Muscle layer of duodenum (tissue), 2 donors: ENCODE data around the gene WDR7.

ENCODE experiments used
- H3K27ac ChIP-seq: one replicate; pipeline ENCODE4 v1.7.0; 2013; ENCODE audit warnings: mild to moderate bottlenecking, low read length
- H3K27me3 ChIP-seq: one replicate; pipeline ENCODE4 v1.7.0; 2013; ENCODE audit warnings: low read depth, mild to moderate bottlenecking, control low read depth, low read length
- H3K36me3 ChIP-seq, 2 donors: one replicate each; pipeline ENCODE4 v1.7.0; 2013; ENCODE audit warnings: low read length in 2 of 2, control low read depth in 1 of 2, mild to moderate bottlenecking in 1 of 2; ENCODE audit not compliant: insufficient read depth in 2 of 2, control insufficient read depth in 1 of 2
- H3K4me1 ChIP-seq, 2 donors: one replicate each; pipeline ENCODE4 v1.7.0; 2013; ENCODE audit warnings: low read length in 2 of 2, mild to moderate bottlenecking in 2 of 2, control low read depth in 1 of 2, moderate library complexity in 1 of 2; ENCODE audit not compliant: insufficient read depth in 2 of 2, control insufficient read depth in 1 of 2
- H3K4me3 ChIP-seq, 2 donors: one replicate each; pipeline ENCODE4 v1.7.0; 2013; ENCODE audit warnings: low read length in 2 of 2, low read depth in 1 of 2, mild to moderate bottlenecking in 1 of 2
- H3K9me3 ChIP-seq, 2 donors: one replicate each; pipeline ENCODE4 v1.7.0; 2013; ENCODE audit warnings: low read length in 2 of 2, control low read depth in 1 of 2, mild to moderate bottlenecking in 1 of 2; ENCODE audit not compliant: control insufficient read depth in 1 of 2
- donor health status: healthy.

Gene WDR7

DNA sequence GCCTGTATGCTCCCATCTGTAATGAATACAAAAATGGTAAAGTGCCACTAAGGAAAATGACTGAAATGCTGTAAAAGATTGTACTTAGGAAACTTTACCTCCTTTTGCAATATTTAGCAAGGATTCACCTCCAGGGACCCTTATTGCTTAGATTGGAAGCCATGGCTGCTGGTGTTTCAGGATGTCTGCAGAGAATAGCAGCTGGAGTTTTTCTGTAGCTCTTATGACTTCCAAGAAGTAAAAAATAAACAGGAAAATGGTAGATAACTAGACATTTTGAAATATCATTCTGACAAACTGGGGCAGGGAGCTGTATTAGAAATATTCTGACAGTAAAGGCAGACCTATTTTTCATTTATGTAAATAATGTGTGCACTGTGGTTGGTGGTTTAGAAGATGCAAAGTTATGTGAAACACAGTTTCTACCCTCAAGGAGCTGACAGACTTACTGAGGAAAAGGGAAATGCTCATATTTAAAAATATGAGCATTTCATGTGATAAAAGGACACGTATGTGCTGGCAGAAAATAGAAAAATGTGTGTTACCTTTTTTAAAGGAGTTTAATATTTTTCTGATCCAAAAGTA lies 270.8 kb downstream of the WDR7 start:
- Histone ChIP-seq H3K4me1 (no peaks in the 10 kb centered on the region), H3K27ac (no peak overlapping the region), H3K27me3 (no peaks in the 10 kb centered on the region), H3K4me3 (no peak overlapping the region), H3K9me3 (no peaks in the 10 kb centered on the region), H3K36me3 (no peaks in the 10 kb centered on the region)

DNA sequence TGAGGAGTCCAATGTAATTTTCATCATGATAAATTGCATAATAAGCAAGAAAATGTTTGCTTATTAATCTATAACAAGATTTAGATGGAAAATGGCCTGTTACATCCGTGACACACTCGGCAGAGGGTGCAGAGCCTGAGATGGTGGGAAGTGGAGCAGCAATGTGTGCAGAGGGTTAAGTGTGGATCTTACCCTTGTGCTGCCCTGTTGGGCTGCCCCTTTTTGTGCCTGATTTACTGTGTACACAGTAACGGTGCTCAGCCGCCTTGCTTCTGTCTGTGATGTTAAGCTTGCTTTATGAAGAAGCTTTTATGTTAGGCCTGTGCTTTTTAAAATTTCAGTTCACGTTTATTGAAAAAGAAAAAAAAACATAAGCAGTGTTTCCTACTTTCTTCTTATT lies 275.6 kb downstream of the WDR7 start:
- Histone ChIP-seq H3K36me3 (no peaks in the 10 kb centered on the region), H3K9me3 (no peaks in the 10 kb centered on the region), H3K4me3 (no peak overlapping the region), H3K4me1 (no peaks in the 10 kb centered on the region), H3K27me3 (no peaks in the 10 kb centered on the region), H3K27ac (no peak overlapping the region)

- Histone ChIP-seq H3K27me3 (no peaks in the 10 kb centered on the region), H3K4me1 (no peaks in the 10 kb centered on the region), H3K36me3 (no peaks in the 10 kb centered on the region), H3K27ac (no peak overlapping the region), H3K4me3 (no peak overlapping the region), H3K9me3 (no peaks in the 10 kb centered on the region)
Observed at GRCh38 chr18:56927786-56928185, 276.6 kb downstream of the WDR7 start.

GRCh38 chr18:56929886-56930285 lies 278.7 kb downstream of the WDR7 start:
- Histone ChIP-seq H3K36me3 (no peaks in the 10 kb centered on the region), H3K4me3 (no peak overlapping the region), H3K4me1 (peaks cover 0 to 5% of the 10 kb centered on the region in 2 donors), H3K27me3 (no peaks in the 10 kb centered on the region), H3K27ac (no peak overlapping the region), H3K9me3 (no peaks in the 10 kb centered on the region)

GRCh38 chr18:56933472-56933871 lies 282.3 kb downstream of the WDR7 start:
- Histone ChIP-seq H3K27ac (no peak overlapping the region), H3K36me3 (no peaks in the 10 kb centered on the region), H3K27me3 (no peaks in the 10 kb centered on the region), H3K4me3 (no peak overlapping the region), H3K9me3 (no peaks in the 10 kb centered on the region), H3K4me1 (peaks cover 0 to 5% of the 10 kb centered on the region in 2 donors)

GRCh38 chr18:56934131-56934530 lies 283.0 kb downstream of the WDR7 start:
- Histone ChIP-seq H3K27me3 (no peaks in the 10 kb centered on the region), H3K4me3 (no peak overlapping the region), H3K27ac (no peak overlapping the region), H3K4me1 (peaks cover 0 to 5% of the 10 kb centered on the region in 2 donors), H3K36me3 (no peaks in the 10 kb centered on the region), H3K9me3 (no peaks in the 10 kb centered on the region)

DNA sequence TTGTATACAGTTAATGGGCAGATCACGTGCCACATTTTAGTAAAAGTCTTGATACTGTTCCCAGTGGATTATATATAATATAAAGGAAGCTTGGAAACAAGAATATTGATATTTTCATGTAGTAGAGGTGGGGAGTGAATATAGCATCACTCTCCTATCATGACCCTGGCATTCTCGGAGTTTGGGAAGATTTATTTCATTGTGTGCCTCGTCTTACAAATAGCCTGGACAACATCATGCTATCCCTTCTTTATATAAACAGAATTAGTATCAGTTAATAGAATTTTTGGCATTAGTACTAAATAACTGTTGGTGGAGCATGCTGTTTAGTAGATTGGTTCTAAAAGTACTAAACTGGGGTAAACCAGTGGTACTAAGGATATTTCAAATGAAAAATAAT lies 283.7 kb downstream of the WDR7 start:
- Histone ChIP-seq H3K36me3 (no peaks in the 10 kb centered on the region), H3K4me1 (peaks cover 0 to 5% of the 10 kb centered on the region in 2 donors), H3K4me3 (no peak overlapping the region), H3K27ac (no peak overlapping the region), H3K27me3 (no peaks in the 10 kb centered on the region), H3K9me3 (no peaks in the 10 kb centered on the region)

GRCh38 chr18:56935434-56936040 lies 284.4 kb downstream of the WDR7 start:
- Histone ChIP-seq H3K9me3 (no peaks in the 10 kb centered on the region), H3K27ac (no peak overlapping the region), H3K36me3 (no peaks in the 10 kb centered on the region), H3K27me3 (no peaks in the 10 kb centered on the region), H3K4me1 (peaks cover 0 to 5% of the 10 kb centered on the region in 2 donors), H3K4me3 (no peak overlapping the region)

- H3K36me3 ChIP-seq = no peaks in the 10 kb centered on the region
- no peaks in the 10 kb centered on the region for H3K9me3 ChIP-seq
- H3K4me3 ChIP-seq = no peak overlapping the region
- peaks cover 0 to 5% of the 10 kb centered on the region in 2 donors for H3K4me1 ChIP-seq
- no peaks in the 10 kb centered on the region for H3K27me3 ChIP-seq
- no peak overlapping the region for H3K27ac ChIP-seq
Observed at GRCh38 chr18:56936457-56936856, 285.3 kb downstream of the WDR7 start.

- H3K27ac ChIP-seq = no peak overlapping the region
- peaks cover 0 to 5% of the 10 kb centered on the region in 2 donors for H3K4me1 ChIP-seq
- H3K4me3 ChIP-seq = no peak overlapping the region
- no peaks in the 10 kb centered on the region for H3K36me3 ChIP-seq
- H3K27me3 ChIP-seq = no peaks in the 10 kb centered on the region
- H3K9me3 ChIP-seq = no peaks in the 10 kb centered on the region
Observed at GRCh38 chr18:56937874-56938430, 286.8 kb downstream of the WDR7 start.

- Histone ChIP-seq H3K9me3 (no peaks in the 10 kb centered on the region), H3K27me3 (no peaks in the 10 kb centered on the region), H3K4me1 (no peaks in the 10 kb centered on the region), H3K36me3 (no peaks in the 10 kb centered on the region), H3K27ac (no peak overlapping the region), H3K4me3 (no peak overlapping the region)
Observed at GRCh38 chr18:56945171-56946083, 294.3 kb downstream of the WDR7 start.
